Loucy (cell line): Measurements from ENCODE around the gene DDAH2.

Experiments
- EZH2phosphoT487 ChIP-seq: fragments of 200-600 bp; IDR thresholded peaks from 2 replicates; pipeline ENCODE4 v1.6.1; 2018; ENCODE audit warnings: antibody characterized with exemption, mild to moderate bottlenecking, moderate library complexity, borderline replicate concordance
- TF ChIP-seq, protein P1 (sequence below): fragments of 200-600 bp; sonication (generic); conservative IDR thresholded peaks from 2 replicates; pipeline ENCODE4 v1.5.1; 2014; ENCODE audit warnings: mild to moderate bottlenecking, antibody characterized with exemption, low read length

DNA sequence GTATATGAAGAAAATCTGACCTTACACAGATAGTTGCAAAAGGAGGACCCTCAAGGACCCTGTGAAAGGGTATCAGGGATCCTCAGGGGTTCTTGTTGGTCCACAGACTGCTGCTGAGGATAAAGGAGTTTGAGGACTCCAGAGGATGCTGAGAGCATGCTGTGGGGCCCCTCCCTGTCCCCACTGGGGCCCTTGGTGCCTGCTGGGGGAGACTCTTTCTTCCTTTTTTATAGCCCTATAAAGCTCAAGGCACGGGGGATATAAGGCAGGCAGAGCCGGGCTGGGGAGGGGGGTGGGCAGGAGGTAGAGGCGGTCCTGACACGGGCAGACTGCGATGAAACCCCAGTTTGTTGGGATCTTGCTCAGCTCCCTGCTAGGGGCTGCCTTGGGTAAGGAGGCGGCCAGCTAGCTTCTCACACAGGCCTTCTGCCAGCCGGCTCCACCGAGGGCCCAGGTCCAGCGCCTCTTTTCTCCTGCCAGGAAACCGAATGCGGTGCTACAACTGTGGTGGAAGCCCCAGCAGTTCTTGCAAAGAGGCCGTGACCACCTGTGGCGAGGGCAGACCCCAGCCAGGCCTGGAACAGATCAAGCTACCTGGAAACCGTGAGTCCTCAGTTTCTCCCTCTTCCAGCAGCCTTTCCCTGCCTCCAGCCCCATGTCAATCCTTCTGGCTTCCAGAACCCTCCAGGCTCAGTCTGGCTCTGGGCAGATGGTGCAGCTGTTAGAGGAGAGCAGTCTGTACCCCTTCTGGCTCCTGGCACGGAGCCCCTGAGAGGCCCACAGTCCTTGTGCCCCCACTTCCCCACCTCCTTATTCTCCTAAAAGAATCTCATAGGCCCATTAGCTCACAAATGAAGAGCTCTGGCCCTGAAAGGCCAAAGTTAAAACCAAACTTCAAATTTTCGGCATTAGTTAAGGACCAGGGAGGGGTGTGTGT, 13.8 kb downstream of the DDAH2 start, which contains the start of gene LY6G6D:
- TF ChIP-seq, protein P1, sequence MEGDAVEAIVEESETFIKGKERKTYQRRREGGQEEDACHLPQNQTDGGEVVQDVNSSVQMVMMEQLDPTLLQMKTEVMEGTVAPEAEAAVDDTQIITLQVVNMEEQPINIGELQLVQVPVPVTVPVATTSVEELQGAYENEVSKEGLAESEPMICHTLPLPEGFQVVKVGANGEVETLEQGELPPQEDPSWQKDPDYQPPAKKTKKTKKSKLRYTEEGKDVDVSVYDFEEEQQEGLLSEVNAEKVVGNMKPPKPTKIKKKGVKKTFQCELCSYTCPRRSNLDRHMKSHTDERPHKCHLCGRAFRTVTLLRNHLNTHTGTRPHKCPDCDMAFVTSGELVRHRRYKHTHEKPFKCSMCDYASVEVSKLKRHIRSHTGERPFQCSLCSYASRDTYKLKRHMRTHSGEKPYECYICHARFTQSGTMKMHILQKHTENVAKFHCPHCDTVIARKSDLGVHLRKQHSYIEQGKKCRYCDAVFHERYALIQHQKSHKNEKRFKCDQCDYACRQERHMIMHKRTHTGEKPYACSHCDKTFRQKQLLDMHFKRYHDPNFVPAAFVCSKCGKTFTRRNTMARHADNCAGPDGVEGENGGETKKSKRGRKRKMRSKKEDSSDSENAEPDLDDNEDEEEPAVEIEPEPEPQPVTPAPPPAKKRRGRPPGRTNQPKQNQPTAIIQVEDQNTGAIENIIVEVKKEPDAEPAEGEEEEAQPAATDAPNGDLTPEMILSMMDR = no peak
- no peak for TF ChIP-seq EZH2phosphoT487
